H4 (cell line): ENCODE measurements around the gene MAPK1. TPM values are rescaled to one million over a fixed set of nuclear protein-coding genes. Genes with fewer than 3 reads are reported as not detected.
"Not testable (repeated sequence)": the region's sequence is repeated elsewhere in the genome, so short reads cannot be mapped to it uniquely, and the experiment has no call there.

Experiments
- DNase-seq: peaks from one replicate; pipeline ENCODE4 v3.0.0-alpha.2; 2015; ENCODE audit warnings: low spot score
- total RNA-seq: library from RNA; depleted of rRNA; stranded (reverse); fragments of >200 nt; shearing (Covaris generic); gene quantifications from 2 replicates; pipeline ENCODE4 v1.2.3, GENCODE V29; 2014

MAPK1 gene
- total RNA-seq, 1 experiment from 2014 or later = 22.1 TPM

GRCh38 chr22:21882754-21883333 is 15.4 kb upstream of the MAPK1 start:
- DNase-seq = not testable (repeated sequence)

- DNase-seq = no peak
These were observed 14.7 kb upstream of the MAPK1 start for GRCh38 chr22:21881841-21882753.

- no peak for DNase-seq
These were observed 9.2 kb upstream of the MAPK1 start for GRCh38 chr22:21876486-21877176.

- not testable (repeated sequence) for DNase-seq
These were observed 7.5 kb upstream of the MAPK1 start for GRCh38 chr22:21874953-21875352.

- DNase-seq = no peak
These were observed 6.2 kb upstream of the MAPK1 start for GRCh38 chr22:21873619-21874018.

- DNase-seq = not testable (repeated sequence)
These were observed 5.3 kb upstream of the MAPK1 start for GRCh38 chr22:21872741-21873140.

- no peak for DNase-seq
These were observed 1.2 kb upstream of the MAPK1 start for GRCh38 chr22:21868651-21869050.

- DNase-seq = no peak
These were observed 465 bp downstream of the MAPK1 start for GRCh38 chr22:21866833-21867527.

- DNase-seq = peak; percentile 38
These were observed 2.4 kb downstream of the MAPK1 start for GRCh38 chr22:21865041-21865440.

- DNase-seq = no peak
These were observed 4.8 kb downstream of the MAPK1 start for GRCh38 chr22:21862386-21863245.

- DNase-seq = no peak
These were observed 5.6 kb downstream of the MAPK1 start for GRCh38 chr22:21861851-21862250.

GRCh38 chr22:21861264-21861848 is 6.1 kb downstream of the MAPK1 start:
- no peak for DNase-seq

- DNase-seq = no peak
These were observed 6.9 kb downstream of the MAPK1 start for GRCh38 chr22:21860491-21861039.

- DNase-seq = no peak
These were observed 9.2 kb downstream of the MAPK1 start for GRCh38 chr22:21858025-21858764.

- no peak for DNase-seq
These were observed 9.9 kb downstream of the MAPK1 start for GRCh38 chr22:21857481-21857914.

- DNase-seq = no peak
These were observed 10.6 kb downstream of the MAPK1 start for GRCh38 chr22:21856868-21857267.

GRCh38 chr22:21856197-21856596 is 11.2 kb downstream of the MAPK1 start:
- no peak for DNase-seq

- no peak for DNase-seq
These were observed 11.8 kb downstream of the MAPK1 start for GRCh38 chr22:21855676-21856075.

GRCh38 chr22:21850660-21851059 is 16.8 kb downstream of the MAPK1 start:
- DNase-seq = no peak

GRCh38 chr22:21849489-21849888 is 18.0 kb downstream of the MAPK1 start:
- no peak for DNase-seq
